NCI-H2029 (cell line): ENCODE results near the gene PLAGL1.
A peak's percentile ranks its signal among the peaks of the same experiment; 100 is the strongest.
"Not testable (repeated sequence)": the region's sequence is repeated elsewhere in the genome, so short reads cannot be mapped to it uniquely, and the experiment has no call there.

Experiments
- DNase-seq: peaks from one replicate; lab custom pipeline; 2025; lab: John Stamatoyannopoulos, UW

Gene PLAGL1, protein sequence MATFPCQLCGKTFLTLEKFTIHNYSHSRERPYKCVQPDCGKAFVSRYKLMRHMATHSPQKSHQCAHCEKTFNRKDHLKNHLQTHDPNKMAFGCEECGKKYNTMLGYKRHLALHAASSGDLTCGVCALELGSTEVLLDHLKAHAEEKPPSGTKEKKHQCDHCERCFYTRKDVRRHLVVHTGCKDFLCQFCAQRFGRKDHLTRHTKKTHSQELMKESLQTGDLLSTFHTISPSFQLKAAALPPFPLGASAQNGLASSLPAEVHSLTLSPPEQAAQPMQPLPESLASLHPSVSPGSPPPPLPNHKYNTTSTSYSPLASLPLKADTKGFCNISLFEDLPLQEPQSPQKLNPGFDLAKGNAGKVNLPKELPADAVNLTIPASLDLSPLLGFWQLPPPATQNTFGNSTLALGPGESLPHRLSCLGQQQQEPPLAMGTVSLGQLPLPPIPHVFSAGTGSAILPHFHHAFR

DNA sequence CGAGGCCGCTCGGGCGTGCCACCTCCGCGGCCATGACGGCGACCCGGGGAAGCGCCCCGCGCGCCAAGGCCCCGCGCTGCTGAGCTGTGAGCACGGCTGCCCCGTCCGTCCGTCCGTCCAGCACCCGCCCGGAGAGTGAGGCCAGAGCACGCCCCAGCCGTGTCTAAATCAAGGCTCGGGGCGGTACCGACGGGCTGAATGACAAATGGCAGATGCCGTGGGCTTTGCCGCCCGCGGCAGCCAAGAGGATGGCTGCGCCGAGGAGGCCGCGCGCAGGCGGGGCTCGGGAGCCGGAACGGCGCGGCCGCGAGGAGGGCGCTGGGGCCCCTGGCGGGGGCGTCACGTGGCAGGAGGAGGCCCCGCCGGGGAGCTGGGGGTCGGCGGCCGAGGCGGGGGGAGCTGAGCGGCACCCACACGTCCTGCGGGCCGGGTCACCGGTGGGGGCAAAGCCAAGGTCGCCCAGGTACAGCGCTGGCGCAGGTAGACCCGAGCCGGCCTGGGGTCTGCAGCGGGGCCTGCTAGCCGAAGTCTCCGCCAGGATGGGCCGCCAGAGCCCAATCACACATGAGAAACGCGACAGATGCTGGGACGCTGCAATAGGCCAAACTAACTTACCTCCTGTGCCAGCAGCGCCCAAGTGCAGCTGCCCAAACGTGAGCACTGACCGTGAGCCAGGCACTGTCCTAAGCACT lies at the start of gene PLAGL1:
Gene PLAGL1 (minus strand): TSS at position 140 of the 692 bp plus-strand sequence. CDS start 60,123 bp downstream, outside the sequence.
- no peak for DNase-seq

DNA sequence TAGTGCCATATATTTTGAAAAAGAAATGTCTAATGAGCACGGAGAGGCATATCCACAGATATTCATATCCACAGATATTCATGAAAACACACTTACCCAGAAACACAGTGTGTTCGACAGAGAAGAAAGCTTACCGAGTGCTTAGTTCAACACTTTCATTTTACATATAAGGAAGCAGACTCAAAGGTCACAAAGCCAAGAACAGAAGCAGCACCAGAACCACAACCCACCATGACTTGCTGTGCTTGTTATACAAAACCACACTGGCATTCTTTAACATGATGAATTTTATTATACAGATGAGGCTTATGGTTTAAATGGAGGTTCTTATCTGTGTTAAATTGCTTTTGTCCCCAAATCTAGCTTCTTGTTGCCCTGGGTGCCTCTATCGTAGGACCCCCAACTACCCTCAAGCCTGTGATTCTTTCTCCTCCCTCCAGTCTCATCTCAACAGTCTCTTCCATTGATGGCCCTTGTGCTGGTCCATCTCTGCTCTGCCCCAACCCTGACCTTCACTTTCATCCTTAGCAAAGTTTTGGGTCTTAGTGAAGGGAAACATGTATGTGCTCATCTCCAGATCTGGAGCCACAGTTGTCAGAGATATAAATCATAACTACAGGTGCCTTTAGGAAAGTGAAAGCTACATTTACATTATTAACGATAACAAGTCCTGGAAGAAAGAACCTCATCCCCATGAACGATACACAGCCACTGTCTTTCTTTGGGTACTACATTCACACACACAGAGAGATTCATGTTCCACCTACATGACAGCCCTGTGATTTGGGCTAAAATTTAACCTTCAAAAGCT lies 47.3 kb upstream of the PLAGL1 start:
- DNase-seq: no peak

DNA sequence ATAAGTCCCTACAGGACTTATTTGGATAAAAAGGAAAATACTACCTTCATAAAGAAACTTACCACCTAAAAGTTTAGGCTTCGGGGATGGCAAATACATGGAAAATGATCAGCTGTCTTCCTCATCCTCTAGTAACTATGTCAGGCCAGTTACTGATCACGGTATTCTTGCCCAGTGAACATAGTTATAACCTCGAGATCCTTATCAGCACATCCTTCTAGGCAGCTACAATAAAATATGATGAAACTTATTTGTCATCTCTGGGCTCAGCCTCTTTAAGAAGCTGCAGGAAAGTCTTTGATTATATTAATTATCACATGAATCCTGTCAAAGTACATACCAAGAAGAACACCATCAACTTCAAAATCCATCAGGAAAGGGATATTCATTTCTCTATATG lies 45.5 kb upstream of the PLAGL1 start:
- DNase-seq: no peak

DNA sequence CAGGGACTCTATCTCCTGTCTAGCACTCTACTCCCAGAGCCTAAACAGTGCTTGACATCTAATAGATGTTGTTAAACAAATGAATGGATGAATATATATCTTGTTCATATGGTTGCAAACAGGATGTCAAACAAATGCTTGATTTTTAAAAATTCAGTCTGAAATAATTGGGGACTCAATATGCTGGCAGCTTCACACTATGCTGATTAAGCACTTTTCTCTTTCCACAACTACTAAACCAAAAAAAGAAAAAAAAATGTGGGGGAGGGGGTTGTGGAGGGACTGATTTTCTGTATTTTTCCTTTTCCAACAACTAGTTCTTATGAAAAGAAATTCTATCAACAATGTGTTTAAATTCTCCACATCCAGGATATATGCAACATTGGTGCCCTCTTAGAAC lies 44.4 kb upstream of the PLAGL1 start:
- DNase-seq: no peak

DNA sequence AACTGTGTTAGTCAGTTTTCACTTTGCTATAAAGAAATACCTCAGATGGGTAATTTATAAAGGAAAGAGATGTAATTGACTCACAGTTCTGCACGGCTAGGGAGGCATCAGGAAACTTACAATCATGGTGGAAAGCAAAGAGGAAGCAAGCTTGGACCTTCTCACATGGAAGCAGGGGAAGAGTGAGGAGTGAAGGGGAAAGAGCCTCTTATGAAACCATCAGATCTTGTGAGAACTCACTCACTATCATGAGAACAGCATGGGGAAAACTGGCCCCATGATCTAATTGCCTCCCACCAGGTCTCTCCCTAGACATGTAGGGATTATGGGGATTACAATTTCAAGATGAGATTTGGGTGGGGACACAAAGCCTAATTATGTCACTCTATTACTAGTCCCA lies 41.3 kb upstream of the PLAGL1 start:
- DNase-seq: no peak

DNA sequence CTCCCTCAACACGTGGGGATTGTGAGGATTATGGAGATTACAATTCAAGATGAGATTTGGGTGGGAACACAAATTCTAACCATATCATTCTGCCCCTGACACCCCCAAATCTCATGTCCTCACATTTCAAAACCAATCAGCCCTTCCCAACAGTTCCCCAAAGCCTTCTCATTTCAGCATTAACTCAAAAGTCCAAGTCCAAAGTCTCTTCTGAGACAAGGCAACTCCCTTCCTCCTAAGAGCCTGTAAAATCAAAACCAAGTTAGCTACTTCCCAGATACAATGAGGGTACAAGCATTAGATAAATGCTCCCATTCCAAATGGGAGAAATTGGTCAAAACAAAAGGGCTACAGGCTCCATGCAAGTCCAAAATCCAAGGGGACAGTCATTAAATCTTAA lies 39.6 kb upstream of the PLAGL1 start:
- DNase-seq: no peak

DNA sequence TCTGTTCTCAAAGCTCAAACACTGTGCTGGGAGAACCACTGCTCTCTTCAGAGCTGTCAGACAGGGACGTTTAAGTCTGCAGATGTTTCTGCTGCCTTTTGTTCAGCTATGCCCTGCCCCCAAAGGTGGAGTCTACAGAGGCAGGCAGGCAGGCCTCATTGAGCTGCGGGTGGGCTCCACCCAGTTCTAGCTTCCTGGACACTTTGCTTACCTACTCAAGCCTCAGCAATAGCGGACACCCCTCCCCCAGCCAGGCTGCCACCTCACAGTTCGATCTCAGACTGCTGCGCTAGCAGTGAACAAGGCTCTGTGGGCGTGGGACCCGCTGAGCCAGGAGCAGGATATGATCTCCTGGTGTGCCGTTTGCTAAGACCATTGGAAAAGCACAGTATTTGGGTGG lies 38.6 kb upstream of the PLAGL1 start:
- not testable (repeated sequence) for DNase-seq

DNA sequence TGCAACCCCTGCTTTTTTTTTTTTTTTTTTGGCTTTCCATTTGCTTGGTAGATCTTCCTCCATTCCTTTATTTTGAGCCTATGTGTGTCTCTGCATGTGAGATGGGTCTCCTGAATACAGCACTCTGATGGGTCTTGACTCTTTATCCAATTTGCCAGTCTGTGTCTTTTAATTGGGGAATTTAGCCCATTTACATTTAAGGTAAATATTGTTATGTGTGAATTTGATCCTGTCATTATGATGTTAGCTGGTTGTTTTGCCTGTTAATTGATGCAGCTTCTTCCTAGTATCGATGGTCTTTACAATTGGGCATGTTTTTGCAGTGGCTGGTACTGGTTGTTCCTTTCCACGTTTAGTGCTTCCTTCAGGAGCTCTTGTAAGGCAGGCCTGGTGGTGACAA lies 36.9 kb upstream of the PLAGL1 start:
- not testable (repeated sequence) for DNase-seq

DNA sequence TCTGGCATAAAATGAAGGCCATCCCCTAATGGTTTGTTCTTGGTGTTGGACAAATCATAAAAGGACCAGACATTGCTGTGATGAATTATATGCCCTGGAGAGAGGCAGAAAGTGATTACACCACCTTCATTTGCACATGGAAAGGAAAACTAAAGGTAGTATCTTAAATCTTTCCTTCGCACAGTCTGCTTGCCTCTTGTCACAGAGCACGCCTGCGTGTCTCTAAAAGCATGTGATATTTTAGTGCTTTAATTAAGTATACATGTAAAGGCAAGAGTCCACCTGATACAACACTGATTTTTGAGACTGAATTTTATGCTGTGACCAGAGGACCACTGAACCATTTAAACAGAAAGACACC lies 28.8 kb upstream of the PLAGL1 start:
- no peak for DNase-seq

DNA sequence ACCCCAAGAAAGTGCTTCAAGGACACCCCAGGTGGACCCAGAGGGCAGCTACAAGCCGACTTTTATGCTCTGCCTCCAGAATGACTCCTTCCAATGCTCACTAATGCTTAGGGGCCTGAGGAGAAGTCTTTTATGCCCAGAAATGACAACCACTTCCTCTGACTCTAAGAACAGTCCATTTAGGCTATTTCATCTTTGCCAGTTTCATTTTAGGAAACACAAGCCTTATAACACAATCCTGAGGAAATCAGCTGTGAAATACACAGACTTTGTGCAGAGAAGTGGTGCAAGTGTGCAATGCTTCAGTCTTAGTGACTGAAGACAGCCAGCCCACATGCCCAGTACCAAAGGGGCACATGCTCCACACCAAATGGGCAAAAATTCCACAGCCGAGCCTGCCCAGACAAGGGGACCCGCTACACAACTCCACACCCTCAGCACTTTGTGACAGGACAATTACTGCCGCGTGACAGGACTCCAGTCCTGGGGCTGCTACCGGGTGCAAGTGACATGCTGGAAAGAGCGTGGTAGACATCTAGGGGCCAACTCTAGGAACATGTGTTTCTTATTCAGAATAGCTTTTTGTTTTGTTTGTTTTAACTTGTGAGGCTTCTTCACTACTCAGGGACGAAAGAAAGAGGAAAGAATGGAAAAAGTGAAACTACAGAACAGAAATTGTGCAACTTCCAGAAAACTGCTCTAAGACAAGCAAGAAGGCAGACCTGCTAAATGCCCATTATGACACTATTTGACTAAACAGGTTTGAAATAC lies 28.2 kb upstream of the PLAGL1 start:
- no peak for DNase-seq

DNA sequence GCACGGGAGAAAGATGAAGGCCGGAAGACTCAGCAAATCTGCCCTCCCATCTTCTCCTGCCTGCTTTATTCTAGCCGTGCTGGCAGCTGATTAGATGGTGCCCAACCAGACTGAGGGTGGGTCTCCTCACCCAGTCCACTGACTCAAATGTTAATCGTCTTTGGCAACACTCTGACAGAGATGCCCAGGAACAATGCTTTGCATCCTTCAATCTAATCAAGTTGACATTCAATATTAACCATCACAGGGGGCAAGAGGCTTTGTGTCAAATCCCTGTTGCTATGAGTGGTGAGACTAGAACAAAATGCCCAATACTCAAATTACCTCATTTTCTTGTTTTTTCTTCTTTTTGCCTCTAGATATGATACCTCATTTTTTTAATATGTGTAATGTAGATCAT lies 27.4 kb upstream of the PLAGL1 start:
- DNase-seq: no peak

DNA sequence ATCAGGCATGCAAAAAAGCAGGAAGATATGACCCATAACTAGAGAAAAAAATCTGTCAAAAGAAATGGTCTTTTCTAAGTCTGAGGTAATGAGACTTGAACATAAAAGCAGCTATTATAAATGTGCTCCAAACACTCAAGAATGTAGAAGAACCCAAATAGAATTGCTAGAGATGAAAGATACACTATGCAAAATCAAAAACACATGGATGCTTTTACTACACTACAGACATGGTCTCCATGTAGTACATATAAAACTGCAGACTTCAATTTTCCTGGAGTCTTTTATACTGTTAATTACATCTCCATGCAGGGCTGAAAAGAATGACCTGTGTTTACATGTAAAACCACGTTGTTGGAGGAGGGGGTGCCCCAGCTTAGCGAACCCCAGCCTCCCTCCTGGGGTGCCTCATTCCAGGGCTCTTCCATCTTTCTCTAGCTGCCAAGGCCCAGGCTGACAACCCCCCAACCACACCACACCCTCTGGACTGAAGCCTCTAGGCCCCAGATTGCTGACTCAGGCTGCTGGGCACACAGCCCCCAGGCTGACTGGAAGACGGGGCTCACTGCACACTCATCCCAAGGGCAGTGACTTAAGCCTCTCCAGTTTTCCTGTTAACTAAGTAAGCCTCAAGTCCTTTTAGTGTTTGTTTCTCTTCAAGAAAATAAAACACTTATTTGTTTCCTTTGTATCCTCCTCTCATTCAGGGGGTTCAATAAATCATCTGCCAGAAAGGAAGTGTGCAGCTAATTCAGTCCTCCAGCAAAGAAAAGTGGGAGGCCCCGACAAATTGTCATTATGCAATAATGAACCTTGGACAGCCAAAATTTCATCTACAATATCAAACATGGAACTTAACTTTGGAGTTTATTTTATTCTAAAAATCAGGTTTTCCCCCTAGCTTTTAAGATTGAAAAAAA lies 26.0 kb upstream of the PLAGL1 start:
- DNase-seq: no peak

DNA sequence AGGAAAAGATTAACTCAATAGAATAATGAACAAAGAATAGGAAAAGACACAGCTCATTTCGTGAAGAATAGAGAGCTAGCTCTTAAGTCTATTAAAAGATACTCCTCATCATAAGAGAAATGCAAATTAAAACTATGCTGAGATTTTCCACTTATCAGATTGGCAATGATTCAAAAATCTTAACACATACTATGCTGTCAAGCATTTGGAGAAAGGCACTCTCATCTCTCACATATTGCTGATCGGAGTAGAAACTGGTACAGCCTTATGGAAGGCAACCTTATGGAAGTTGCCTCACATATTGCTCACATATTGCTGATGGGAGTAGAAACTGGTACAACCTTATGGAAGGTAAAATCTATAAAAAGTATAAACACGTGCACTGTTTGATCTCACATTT lies 21.4 kb upstream of the PLAGL1 start:
- no peak for DNase-seq

DNA sequence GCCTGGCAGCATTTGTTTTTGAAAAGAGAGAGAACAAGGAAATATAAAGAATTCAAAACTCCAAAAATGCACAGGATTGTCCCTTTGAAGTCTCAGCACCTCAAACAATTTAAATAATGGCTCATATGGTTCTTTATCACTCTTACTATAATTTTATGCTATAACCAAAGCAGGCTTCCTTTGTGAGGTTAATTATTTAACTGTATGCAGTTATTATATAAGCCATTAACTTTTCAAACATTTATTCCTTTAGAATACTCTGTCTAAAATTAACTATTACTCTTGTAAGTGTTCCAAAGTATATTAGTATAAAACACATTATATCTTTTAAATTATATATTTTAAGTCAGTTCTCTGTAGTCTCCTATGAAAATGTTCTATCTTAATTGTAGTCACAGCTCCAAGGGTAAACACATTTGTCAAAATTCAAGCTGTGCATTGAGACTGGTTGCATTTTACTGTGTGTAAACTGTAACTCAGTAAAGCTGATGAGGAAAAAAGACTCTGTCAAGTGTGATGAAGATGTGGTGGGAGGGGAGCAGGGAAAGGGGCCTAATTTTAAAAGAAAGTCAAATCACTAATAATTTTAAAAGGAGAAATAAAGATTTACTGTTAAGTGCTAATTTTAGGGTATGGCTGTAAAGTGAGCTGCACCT lies 20.0 kb upstream of the PLAGL1 start:
- DNase-seq: no peak

DNA sequence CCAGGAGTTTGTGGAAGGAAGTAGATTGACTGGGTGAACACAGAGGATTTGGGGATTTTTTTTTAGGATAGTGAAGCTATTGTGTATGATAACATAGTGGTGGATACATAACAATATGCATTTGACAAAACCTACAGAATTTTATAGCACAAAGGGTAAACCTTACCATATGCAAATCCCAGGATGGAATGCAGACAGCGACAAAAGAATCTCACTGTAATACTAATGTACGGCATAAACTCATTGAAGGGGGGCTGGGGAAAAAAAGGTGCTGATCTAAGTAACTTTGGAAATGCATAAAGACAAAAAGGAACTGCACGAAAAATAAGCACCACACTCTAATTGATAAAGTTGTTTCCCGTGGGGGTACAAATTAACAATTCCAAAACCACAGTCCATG lies 15.2 kb upstream of the PLAGL1 start:
- no peak for DNase-seq

DNA sequence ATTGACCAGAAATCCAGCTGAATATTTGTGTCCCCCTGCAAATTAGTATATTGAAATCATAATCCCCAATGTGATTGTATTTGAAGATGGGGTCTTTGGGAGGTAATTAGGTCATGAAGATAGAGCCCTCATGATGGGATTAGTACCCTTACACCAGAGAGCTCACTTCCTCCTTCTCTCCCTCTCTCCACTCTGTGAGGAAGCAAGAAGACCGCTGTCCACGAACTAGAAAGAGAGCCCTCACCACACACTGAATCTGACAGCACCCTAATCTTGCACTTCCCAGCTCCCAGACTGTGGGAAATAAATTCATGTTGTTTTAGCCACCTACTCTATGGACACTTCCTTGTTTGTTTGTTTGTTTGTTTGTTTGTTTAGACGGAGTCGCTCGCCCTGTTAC lies 11.9 kb upstream of the PLAGL1 start:
- no peak for DNase-seq

DNA sequence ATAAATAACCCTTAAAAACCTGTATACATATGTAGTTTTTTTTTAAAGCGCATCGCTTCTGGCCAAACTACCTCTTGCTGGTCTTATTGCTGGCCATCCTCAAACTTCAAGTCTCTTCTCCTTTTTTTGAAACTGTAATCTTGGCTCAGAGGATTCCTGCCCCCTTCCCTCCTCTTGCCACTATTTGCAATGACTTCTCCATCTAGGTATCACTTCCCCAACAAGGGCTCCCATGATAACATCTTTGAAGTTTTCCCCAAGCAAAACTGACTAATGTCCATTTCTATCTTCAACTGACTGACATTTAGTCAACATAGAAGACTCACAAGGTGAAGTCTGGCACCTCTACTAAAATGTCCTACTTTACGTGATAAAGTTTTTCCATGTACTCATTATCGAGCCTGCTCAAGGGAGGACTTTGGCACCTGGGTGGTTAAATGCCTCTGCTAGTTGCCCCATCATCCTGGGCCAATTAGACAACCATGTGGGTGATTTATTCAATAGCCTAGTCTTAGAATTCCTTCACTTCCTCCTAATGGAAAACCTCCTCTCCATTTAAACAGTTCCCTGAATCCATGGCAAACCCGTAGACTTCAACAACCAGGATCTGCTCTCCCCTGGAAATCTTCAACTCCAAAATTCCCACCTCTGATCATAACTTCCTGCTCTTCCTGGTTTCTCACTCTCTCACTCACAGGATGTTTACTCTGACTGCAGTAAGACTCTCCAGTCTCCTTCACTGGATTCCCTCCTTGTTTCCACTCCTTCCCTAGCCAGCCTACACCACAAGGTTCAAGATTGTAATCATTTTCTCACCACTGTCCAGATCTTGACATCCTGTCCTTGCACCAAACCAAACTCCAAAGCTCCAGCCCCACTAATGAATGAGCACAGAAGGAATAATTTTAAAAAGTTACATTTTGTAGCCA lies 9.4 kb upstream of the PLAGL1 start:
- DNase-seq: no peak

DNA sequence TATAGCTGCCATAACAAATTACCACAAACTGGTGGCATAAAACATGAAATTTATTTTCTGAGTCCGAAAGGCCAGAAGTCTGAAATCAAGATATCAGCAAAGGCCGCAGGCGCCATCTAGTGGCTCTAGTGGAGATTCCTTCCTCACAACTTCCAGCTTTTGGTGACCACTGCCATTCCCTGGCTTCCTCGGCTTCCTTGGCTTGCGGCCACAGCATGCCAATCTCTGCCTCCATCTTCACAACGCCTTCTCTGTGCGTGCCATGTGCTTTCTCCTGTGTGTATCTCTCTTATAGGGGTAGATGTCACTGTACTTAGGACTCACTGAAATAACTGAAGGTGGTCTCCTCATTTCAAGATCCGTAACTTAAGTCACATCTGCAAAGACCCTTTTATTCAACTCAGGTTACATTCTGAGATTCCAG lies 5.4 kb upstream of the PLAGL1 start:
- DNase-seq: peak; percentile 37

DNA sequence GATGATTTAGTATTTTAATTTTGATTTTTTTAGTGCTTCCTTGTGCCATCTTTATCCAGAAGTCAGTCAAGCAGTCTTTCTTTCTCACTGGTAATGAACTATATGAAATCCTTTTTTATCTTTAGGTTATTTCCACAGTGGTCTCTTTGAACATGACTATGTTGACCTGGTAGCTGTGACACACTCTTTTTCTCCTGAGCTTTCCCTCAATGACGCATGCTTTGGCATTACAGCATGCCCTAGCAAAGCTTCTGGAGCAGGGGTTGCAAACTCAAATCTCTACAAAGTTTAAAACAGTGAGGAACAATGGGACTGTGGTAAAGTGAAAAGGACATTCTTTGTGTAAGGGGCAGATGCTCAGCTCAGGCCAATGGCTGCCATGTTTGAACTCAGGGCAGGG lies 4.5 kb upstream of the PLAGL1 start:
- DNase-seq: no peak
